HEK293 (cell line): ENCODE data around the gene DNAJB5.

Experiments used
- CTCF ChIA-PET: fragments of 350-600 bp; formaldehyde crosslinking; extraction: SDS; loops from one replicate; lab custom pipeline; 2021; ENCODE audit warnings: antibody characterized with exemption; lab: Yijun Ruan, JAX
- POLR2A ChIA-PET: fragments of 300-600 bp; formaldehyde crosslinking; extraction: SDS; loops from one replicate; lab custom pipeline; 2020; ENCODE audit warnings: antibody characterized with exemption, inconsistent platforms; lab: Yijun Ruan, JAX
- H3K27ac ChIP-seq: fragments of 200-500 bp; sonication (Bioruptor generic); 2 replicates; pipeline ENCODE4 v1.5.1; 2014; ENCODE audit warnings: low read depth, low read length, control low read depth, inconsistent platforms; ENCODE audit errors: extremely low read depth
- H3K36me3 ChIP-seq, 2 experiments: fragments of 200-500 bp in 1 of 2; sonication (Bioruptor generic) in 1 of 2; 1 replicate in 1 of 2; 2 replicates in 1 of 2; pipeline ENCODE4 v1.5.1; 2014 to 2017; ENCODE audit warnings: inconsistent platforms in 2 of 2, low read length in 2 of 2; ENCODE audit not compliant: control insufficient read depth in 2 of 2, insufficient read depth in 1 of 2
- H3K4me1 ChIP-seq: fragments of 200-500 bp; sonication (Bioruptor generic); 2 replicates; pipeline ENCODE4 v1.5.1; 2014; ENCODE audit warnings: mild to moderate bottlenecking, low read length, inconsistent platforms; ENCODE audit not compliant: control insufficient read depth, insufficient read depth
- H3K4me3 ChIP-seq: 2 replicates; pipeline ENCODE4 v1.5.1; 2011; ENCODE audit warnings: low read depth, mild to moderate bottlenecking, control low read depth, low read length, moderate library complexity
- H3K9me3 ChIP-seq: fragments of 200-500 bp; sonication (Bioruptor generic); 2 replicates; pipeline ENCODE4 v1.5.1; 2014; ENCODE audit warnings: low read depth, low read length, inconsistent platforms; ENCODE audit not compliant: control insufficient read depth, insufficient read depth
- GFI1B ChIP-seq: fragments of 450-650 bp; formaldehyde crosslinking; IDR thresholded peaks from 2 replicates; pipeline ENCODE4 v1.5.1; 2016; ENCODE audit warnings: missing biosample characterization, missing genetic modification characterization
- KLF8 ChIP-seq: fragments of 450-650 bp; formaldehyde crosslinking; IDR thresholded peaks from 2 replicates; pipeline ENCODE4 v1.5.1; 2016; ENCODE audit warnings: missing biosample characterization, missing genetic modification characterization
- PBX3 ChIP-seq: sonication (generic); formaldehyde crosslinking; IDR thresholded peaks from 2 replicates; pipeline ENCODE4 v1.8.1; 2022; ENCODE audit warnings: mild to moderate bottlenecking, moderate library complexity, missing genetic modification reagents
- PRDM4 ChIP-seq: fragments of 450-650 bp; formaldehyde crosslinking; IDR thresholded peaks from 2 replicates; pipeline ENCODE4 v1.5.1; 2017; ENCODE audit warnings: missing biosample characterization, missing genetic modification characterization
- REST ChIP-seq: fragments of 450-650 bp; formaldehyde crosslinking; IDR thresholded peaks from 2 replicates; pipeline ENCODE4 v1.5.1; 2016; ENCODE audit warnings: missing biosample characterization, missing genetic modification characterization
- TSHZ1 ChIP-seq: fragments of 450-650 bp; formaldehyde crosslinking; IDR thresholded peaks from 2 replicates; pipeline ENCODE4 v1.5.1; 2016; ENCODE audit warnings: missing biosample characterization, missing genetic modification characterization, borderline replicate concordance
- ZBTB49 ChIP-seq: fragments of 450-650 bp; formaldehyde crosslinking; IDR thresholded peaks from 2 replicates; pipeline ENCODE4 v1.5.1; 2016; ENCODE audit warnings: missing biosample characterization, missing genetic modification characterization, low read depth
- ZNF138 ChIP-seq: fragments of 450-650 bp; formaldehyde crosslinking; IDR thresholded peaks from 2 replicates; pipeline ENCODE4 v1.5.1; 2016; ENCODE audit warnings: missing biosample characterization, missing genetic modification characterization, borderline replicate concordance
- ZNF184 ChIP-seq: fragments of 450-650 bp; IDR thresholded peaks from 2 replicates; pipeline ENCODE4 v1.5.1; 2018; ENCODE audit warnings: missing biosample characterization, mild to moderate bottlenecking, missing genetic modification characterization
- ZNF529 ChIP-seq: fragments of 450-650 bp; formaldehyde crosslinking; IDR thresholded peaks from 2 replicates; pipeline ENCODE4 v1.5.1; 2017; ENCODE audit warnings: missing genetic modification characterization, missing biosample characterization; ENCODE audit not compliant: insufficient replicate concordance
- ZNF530 ChIP-seq: fragments of 450-650 bp; formaldehyde crosslinking; IDR thresholded peaks from 2 replicates; pipeline ENCODE4 v1.5.1; 2016; ENCODE audit warnings: low read depth, missing biosample characterization, missing genetic modification characterization
- ZSCAN23 ChIP-seq: fragments of 450-650 bp; formaldehyde crosslinking; IDR thresholded peaks from 2 replicates; pipeline ENCODE4 v1.5.1; 2016; ENCODE audit warnings: missing biosample characterization, missing genetic modification characterization

Gene DNAJB5

GRCh38 chr9:34976992-34977391 lies 12.6 kb upstream of the DNAJB5 start:
- CTCF ChIA-PET = interaction anchor here (1.2 kb wide), 1 partner anchor 77 kb away, joined by 3 read pairs; no protein-coding TSS in a partner anchor
- no peaks in the 10 kb centered on the region for H3K9me3 ChIP-seq
- no peak overlapping the region for H3K4me3 ChIP-seq
- POLR2A ChIA-PET = no interaction called here
- H3K36me3 ChIP-seq = no peaks in the 10 kb centered on the region
- no peaks in the 10 kb centered on the region for H3K4me1 ChIP-seq
- TF ChIP-seq TSHZ1 (tag by site-specific recombination) (no peak), GFI1B (tag by site-specific recombination) (no peak), ZBTB49 (tag by site-specific recombination) (no peak), ZSCAN23 (no peak), ZNF184 (no peak), ZNF138 (tag by site-specific recombination) (no peak), PRDM4 (tag by site-specific recombination) (no peak), REST (tag by site-specific recombination) (no peak), PBX3 (CRISPR knock-in tag) (no peak), ZNF530 (tag by site-specific recombination) (no peak), KLF8 (no peak), ZNF529 (tag by site-specific recombination) (no peak)
- no peak overlapping the region for H3K27ac ChIP-seq
